Lower leg skin (tissue), 4 donors: ENCODE results near the gene DMKN. TPM values are rescaled to one million over a fixed set of nuclear protein-coding genes. Genes with fewer than 3 reads are reported as not detected.

ENCODE experiments used
- DNase-seq, 2 donors: peaks; one replicate each; pipeline ENCODE4 v3.0.0-alpha.2; 2019; ENCODE audit warnings: low spot score in 2 of 2
- H3K4me3 ChIP-seq: fragments of 200-600 bp; sonication (generic); 2 replicates; pipeline ENCODE4 v1.5.1; 2017; ENCODE audit warnings: mild to moderate bottlenecking, low read depth; ENCODE audit not compliant: poor library complexity, severe bottlenecking
- POLR2A ChIP-seq, 2 donors: fragments of 450-650 bp; IDR thresholded peaks; one replicate each; pipeline ENCODE4 v1.6.1; 2016 to 2017; ENCODE audit warnings: antibody characterized with exemption in 2 of 2, mild to moderate bottlenecking in 1 of 2, moderate library complexity in 1 of 2
- WGBS, 2 donors: methylation state at CpG; one replicate each; pipeline ENCODE4 v1.1.5; 2018; 5-methylcytosine and 5-hydroxymethylcytosine counted together
- intact Hi-C: fragments of 100-400 bp; cut with DNase I; formaldehyde crosslinking; loops from one replicate; pipeline ENCODE4 v1.15.0; 2023; ENCODE audit warnings: low total_unique reads
- total RNA-seq, 4 donors: library from RNA; depleted of rRNA; stranded (reverse); fragments of >200 nt; gene quantifications; one replicate each; pipeline ENCODE4 v1.1.0, GENCODE V29; 2016
- TF ChIP-seq, protein P1 (sequence below), 3 donors: fragments of 450-650 bp; IDR thresholded peaks; one replicate each; pipeline ENCODE4 v1.5.1; 2016; ENCODE audit warnings: antibody characterized with exemption in 3 of 3, mild to moderate bottlenecking in 3 of 3, moderate library complexity in 2 of 3

DMKN gene
- total RNA-seq, 4 donors from 2014 or later = 5,221 to 8,616 (median 5,967) TPM

DNA sequence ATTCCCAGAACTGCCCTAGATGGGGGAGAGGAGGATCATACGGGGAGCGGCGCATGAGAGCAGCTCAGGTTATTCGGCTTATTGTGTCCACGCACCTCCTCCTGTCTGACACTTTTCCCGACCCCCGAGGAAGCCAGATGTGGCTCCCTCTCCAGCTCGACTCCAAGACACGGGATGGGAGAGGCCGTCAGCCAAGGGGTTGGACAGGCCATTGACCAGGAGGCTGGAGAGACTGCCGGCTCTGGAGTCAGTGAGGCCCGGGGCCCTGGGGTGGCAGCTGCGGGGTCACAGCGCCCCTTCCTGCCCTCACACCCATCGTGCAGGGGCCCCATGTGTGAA lies 2.9 kb downstream of the DMKN start:
- TF ChIP-seq, protein P1, sequence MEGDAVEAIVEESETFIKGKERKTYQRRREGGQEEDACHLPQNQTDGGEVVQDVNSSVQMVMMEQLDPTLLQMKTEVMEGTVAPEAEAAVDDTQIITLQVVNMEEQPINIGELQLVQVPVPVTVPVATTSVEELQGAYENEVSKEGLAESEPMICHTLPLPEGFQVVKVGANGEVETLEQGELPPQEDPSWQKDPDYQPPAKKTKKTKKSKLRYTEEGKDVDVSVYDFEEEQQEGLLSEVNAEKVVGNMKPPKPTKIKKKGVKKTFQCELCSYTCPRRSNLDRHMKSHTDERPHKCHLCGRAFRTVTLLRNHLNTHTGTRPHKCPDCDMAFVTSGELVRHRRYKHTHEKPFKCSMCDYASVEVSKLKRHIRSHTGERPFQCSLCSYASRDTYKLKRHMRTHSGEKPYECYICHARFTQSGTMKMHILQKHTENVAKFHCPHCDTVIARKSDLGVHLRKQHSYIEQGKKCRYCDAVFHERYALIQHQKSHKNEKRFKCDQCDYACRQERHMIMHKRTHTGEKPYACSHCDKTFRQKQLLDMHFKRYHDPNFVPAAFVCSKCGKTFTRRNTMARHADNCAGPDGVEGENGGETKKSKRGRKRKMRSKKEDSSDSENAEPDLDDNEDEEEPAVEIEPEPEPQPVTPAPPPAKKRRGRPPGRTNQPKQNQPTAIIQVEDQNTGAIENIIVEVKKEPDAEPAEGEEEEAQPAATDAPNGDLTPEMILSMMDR (IDR thresholded peaks at IDR 0.05) = no peak
- no peak for TF ChIP-seq POLR2A (IDR thresholded peaks at IDR 0.05)
- intact Hi-C loops = no loop called here
- WGBS, 2 donors = 19% methylated on average over 15 of the region's 15 CpGs; no CpG with 5 or more reads in 1 of the 2 donors

DNA sequence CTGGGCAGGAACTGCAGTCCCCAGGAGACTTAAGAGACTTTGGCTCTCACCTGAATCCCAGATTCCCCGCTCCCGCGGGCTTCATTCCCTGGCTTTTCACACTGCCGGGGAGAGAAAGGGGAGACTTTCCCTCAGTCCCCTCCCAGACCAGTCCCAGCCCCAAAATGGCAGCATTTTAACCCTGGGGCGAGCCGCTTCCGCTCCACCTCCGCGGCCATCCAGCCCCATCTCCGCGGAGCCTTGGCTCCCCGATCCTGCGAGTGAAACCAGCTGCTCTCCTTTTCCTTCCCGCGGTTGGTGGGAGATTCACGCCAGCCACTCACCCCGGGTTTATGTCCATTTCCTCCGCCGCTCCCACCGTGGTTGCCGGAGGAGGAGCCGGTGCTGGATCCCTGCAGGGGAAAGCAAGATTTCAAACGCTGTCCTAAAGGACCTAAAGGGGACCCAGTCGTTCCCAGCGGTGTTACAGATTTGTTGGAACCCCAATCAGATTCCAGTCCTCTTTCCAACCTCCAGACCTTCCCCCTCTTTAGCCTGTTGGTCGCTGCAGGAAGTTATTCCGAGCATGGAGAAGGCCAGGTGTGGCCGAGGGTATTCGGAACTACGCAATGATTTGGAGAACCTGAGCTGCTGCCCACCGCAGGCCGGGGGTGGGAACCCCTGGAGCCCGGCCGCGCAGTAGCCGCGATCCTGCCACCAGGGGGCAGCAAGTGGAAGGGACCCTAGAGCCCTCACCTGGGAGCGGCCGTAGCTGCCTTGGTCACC lies 3.4 kb downstream of the DMKN start:
- TF ChIP-seq POLR2A (IDR thresholded peaks at IDR 0.05) = no peak
- TF ChIP-seq, protein P1 (IDR thresholded peaks at IDR 0.05) = peak in 2 of 3 donors; percentile 64 to 86
- peak in 1 of 2 donors; percentile 94 for DNase-seq
- peak overlapping the region; percentile 31 for H3K4me3 ChIP-seq
- intact Hi-C loops = no loop called here
- 0 to 1% methylated on average over 37 to 38 of the region's 39 CpGs for WGBS, 2 donors

More for the DNA sequence above, 2.9 kb downstream of the DMKN start:
- H3K4me3 ChIP-seq = no peak overlapping the region
- no peak for DNase-seq

DNA sequence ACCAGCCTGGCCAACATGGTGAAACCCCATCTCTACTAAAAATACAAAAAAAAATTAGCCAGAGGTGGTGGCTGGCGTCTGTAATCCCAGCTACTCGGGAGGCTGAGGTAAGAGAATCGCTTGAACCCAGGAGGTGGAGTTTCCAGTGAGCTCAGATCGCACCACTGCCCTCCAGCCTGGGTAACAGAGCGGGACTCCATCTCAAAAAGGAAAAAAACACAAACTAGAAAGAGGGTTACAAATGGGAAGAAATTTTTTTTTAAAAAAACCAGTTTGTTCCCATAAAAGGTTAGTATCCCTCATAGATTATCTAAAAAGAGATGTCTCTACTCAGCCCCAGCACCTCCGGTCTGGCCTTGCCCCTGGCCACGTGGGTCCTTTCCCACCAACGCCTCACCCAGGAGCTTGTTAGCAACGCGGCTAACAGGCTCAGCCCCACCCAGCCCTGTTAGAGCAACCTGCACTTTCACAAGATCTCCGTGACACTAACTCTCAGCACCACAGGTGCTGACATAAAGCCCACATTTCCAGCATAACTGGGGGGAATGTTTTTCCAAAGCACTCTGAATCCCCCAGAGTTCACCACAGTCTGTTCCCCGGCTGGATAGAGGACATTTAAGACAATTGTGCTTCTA lies 4.3 kb downstream of the DMKN start:
- DNase-seq = no peak
- no peak overlapping the region for H3K4me3 ChIP-seq
- intact Hi-C loops = no loop called here
- TF ChIP-seq, protein P1 (IDR thresholded peaks at IDR 0.05) = no peak
- TF ChIP-seq POLR2A (IDR thresholded peaks at IDR 0.05) = no peak
- WGBS, 2 donors = 15 to 19% methylated on average over 12 of the region's 12 CpGs

DNA sequence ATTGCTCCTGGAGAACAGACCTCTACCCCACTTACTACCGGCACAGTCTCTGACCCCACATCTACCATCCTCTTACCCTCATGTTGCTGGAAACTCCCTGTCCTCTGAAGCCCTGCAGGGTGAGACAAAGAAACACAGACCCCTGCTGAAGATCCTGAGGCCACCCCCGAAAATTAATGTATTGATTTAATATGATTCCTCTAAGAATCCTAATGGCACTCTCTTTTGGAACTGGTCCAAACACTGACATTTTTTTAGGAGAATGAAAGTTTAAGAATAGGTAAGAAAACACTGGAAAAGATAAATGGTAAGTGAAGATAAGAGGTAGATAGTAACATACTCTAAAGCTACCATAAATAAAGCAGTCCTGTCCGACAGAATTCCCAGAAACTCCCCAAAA lies 5.3 kb downstream of the DMKN start:
- WGBS, 2 donors = 89 to 90% methylated on average over 3 of the region's 3 CpGs
- DNase-seq = no peak
- TF ChIP-seq POLR2A (IDR thresholded peaks at IDR 0.05) = no peak
- TF ChIP-seq, protein P1 (IDR thresholded peaks at IDR 0.05) = no peak
- no peak overlapping the region for H3K4me3 ChIP-seq
- intact Hi-C loops = no loop called here

DNA sequence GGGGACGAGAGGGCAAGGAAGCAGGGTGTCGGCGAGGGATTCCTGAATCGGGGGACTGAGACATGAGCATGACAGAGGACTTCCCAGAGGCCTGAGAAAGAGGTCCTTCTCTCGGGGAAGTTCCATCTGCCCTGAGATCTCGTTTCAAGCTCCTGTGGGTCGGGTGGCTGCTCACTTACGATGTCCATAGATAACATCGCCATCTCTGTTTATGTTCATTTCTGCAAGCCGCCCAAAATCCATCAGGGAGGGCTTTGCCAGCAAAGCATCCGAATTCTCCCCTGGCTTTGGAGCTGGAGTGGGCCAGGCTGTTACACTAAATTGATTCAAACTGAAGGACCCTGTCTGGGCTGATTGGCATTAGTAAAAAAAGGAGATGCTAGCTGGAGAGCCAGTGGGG lies 5.9 kb downstream of the DMKN start:
- intact Hi-C loops = no loop called here
- 77 to 85% methylated on average over 11 of the region's 11 CpGs for WGBS, 2 donors
- DNase-seq = no peak

More for the DNA sequence above, 5.9 kb downstream of the DMKN start:
- TF ChIP-seq, protein P1 (IDR thresholded peaks at IDR 0.05) = no peak
- no peak for TF ChIP-seq POLR2A (IDR thresholded peaks at IDR 0.05)
- H3K4me3 ChIP-seq = no peak overlapping the region
